ENCODE results near the gene DNAH2.
"Not testable (repeated sequence)": the region's sequence is repeated elsewhere in the genome, so short reads cannot be mapped to it uniquely, and the experiment has no call there.

Gene DNAH2

GRCh38 chr17:7853691-7854038 lies 136.1 kb downstream of the DNAH2 start:
- no peak for DNase-seq

- no peak for DNase-seq
Observed at GRCh38 chr17:7854078-7854777, 136.7 kb downstream of the DNAH2 start.

GRCh38 chr17:7854851-7855659 lies 137.5 kb downstream of the DNAH2 start, which contains the start of gene TMEM88:
TMEM88 (plus strand) TSS chr17:7855066; CDS start chr17:7855075, 9 bp downstream.
- DNase-seq, result no peak

- DNase-seq, result no peak
Observed at GRCh38 chr17:7855660-7856010, 138.1 kb downstream of the DNAH2 start.

- peak; percentile 38 for DNase-seq
Observed at GRCh38 chr17:7856011-7856810, 138.7 kb downstream of the DNAH2 start.

- peak; percentile 93 for DNase-seq
Observed at GRCh38 chr17:7856811-7857712, 139.5 kb downstream of the DNAH2 start, which contains the start of gene NAA38. NAA38 (minus strand) TSS chr17:7857559; CDS start chr17:7857463, 96 bp downstream.

- DNase-seq, result peak; percentile 90
Observed at GRCh38 chr17:7857713-7858521, 140.4 kb downstream of the DNAH2 start, which contains the start of gene CYB5D1. CYB5D1 (plus strand) TSS chr17:7858003; CDS start chr17:7858135, 132 bp downstream.

GRCh38 chr17:7858522-7858810 lies 140.9 kb downstream of the DNAH2 start:
- DNase-seq, result peak; percentile 62

- no peak for DNase-seq
Observed at GRCh38 chr17:7859028-7859427, 141.5 kb downstream of the DNAH2 start.

- peak; percentile 48 for DNase-seq
Observed at GRCh38 chr17:7862692-7863437, 145.3 kb downstream of the DNAH2 start.

- DNase-seq, result not testable (repeated sequence)
Observed at GRCh38 chr17:7864384-7864783, 146.8 kb downstream of the DNAH2 start.

- no peak for DNase-seq
Observed at GRCh38 chr17:7864995-7865650, 147.6 kb downstream of the DNAH2 start.

- no peak for DNase-seq
Observed at GRCh38 chr17:7867881-7868329, 150.4 kb downstream of the DNAH2 start.

- DNase-seq, result no peak
Observed at GRCh38 chr17:7873051-7873450, 155.5 kb downstream of the DNAH2 start.

GRCh38 chr17:7875804-7876370 lies 158.3 kb downstream of the DNAH2 start:
- no peak for DNase-seq

GRCh38 chr17:7878234-7878633 lies 160.7 kb downstream of the DNAH2 start:
- no peak for DNase-seq

- DNase-seq, result no peak
Observed at GRCh38 chr17:7880076-7880868, 162.7 kb downstream of the DNAH2 start.

GRCh38 chr17:7881276-7882054 lies 163.9 kb downstream of the DNAH2 start:
- DNase-seq, result no peak
